ENCODE measurements around the gene UBR4. TPM values are rescaled to one million over a fixed set of nuclear protein-coding genes. Genes with fewer than 3 reads are reported as not detected.

UBR4 gene
- polyA plus RNA-seq, 1 of the 3 experiments (the other 2 are of a cell fraction), result 68.7 TPM

DNA sequence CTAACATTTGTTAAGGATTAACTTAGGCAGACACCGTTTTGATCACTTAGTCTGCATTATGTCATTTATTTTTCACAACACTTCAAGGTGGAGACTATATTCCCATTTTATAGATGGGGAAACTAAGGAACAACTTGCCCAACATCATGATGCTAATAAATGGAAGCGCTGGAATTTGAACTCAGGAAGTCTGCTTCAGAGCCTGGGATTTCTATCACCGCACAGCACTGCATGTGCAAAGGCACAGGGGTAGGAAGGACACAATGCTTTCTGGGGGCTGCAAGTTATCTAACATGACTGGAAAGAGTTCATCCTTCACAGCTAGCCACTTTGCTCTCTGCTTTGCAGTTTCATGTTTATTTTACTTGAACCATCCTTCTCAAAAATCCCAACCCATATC is 100.5 kb downstream of the UBR4 start:
- no peaks in the 10 kb centered on the region for H3K9me3 ChIP-seq
- H2AFZ ChIP-seq (ENCODE audit: low read depth), result no peak overlapping the region
- ChIA-PET CTCF (interaction anchor here (1.2 to 6.2 kb wide), 6 partner anchors 9 to 225 kb away, joined by 3 to 49 read pairs (median 4); no protein-coding TSS in a partner anchor), POLR2A (no interaction called here)
- H3K27me3 ChIP-seq (ENCODE audit: insufficient read depth), result no peaks in the 10 kb centered on the region
- H3K4me1 ChIP-seq (ENCODE audit: control insufficient read depth in 1 of 2, insufficient read depth in 2 of 2, low read depth in 1 of 2, low read length in 1 of 2), result no peaks in the 10 kb centered on the region
- H3K36me3 ChIP-seq (replicated peaks in 1 of 2; ENCODE audit: control insufficient read depth in 1 of 2, insufficient read depth in 2 of 2, low read length in 1 of 2), result peaks cover 81 to 94% of the 10 kb centered on the region in 2 experiments
- TF ChIP-seq, protein P1, sequence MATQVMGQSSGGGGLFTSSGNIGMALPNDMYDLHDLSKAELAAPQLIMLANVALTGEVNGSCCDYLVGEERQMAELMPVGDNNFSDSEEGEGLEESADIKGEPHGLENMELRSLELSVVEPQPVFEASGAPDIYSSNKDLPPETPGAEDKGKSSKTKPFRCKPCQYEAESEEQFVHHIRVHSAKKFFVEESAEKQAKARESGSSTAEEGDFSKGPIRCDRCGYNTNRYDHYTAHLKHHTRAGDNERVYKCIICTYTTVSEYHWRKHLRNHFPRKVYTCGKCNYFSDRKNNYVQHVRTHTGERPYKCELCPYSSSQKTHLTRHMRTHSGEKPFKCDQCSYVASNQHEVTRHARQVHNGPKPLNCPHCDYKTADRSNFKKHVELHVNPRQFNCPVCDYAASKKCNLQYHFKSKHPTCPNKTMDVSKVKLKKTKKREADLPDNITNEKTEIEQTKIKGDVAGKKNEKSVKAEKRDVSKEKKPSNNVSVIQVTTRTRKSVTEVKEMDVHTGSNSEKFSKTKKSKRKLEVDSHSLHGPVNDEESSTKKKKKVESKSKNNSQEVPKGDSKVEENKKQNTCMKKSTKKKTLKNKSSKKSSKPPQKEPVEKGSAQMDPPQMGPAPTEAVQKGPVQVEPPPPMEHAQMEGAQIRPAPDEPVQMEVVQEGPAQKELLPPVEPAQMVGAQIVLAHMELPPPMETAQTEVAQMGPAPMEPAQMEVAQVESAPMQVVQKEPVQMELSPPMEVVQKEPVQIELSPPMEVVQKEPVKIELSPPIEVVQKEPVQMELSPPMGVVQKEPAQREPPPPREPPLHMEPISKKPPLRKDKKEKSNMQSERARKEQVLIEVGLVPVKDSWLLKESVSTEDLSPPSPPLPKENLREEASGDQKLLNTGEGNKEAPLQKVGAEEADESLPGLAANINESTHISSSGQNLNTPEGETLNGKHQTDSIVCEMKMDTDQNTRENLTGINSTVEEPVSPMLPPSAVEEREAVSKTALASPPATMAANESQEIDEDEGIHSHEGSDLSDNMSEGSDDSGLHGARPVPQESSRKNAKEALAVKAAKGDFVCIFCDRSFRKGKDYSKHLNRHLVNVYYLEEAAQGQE (IDR thresholded peaks at IDR 0.05; ENCODE audit: low read depth, low read length), result no peak
- TF ChIP-seq GABPA (IDR thresholded peaks at IDR 0.05; ENCODE audit: low read depth) (no peak), RFX5 (IDR thresholded peaks at IDR 0.05; ENCODE audit: low read length) (no peak)
- TF ChIP-seq, protein P2, sequence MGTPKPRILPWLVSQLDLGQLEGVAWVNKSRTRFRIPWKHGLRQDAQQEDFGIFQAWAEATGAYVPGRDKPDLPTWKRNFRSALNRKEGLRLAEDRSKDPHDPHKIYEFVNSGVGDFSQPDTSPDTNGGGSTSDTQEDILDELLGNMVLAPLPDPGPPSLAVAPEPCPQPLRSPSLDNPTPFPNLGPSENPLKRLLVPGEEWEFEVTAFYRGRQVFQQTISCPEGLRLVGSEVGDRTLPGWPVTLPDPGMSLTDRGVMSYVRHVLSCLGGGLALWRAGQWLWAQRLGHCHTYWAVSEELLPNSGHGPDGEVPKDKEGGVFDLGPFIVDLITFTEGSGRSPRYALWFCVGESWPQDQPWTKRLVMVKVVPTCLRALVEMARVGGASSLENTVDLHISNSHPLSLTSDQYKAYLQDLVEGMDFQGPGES (IDR thresholded peaks at IDR 0.05; ENCODE audit: low read depth, low read length), result no peak
- no peaks in the 10 kb centered on the region for H4K20me1 ChIP-seq (ENCODE audit: insufficient read depth)
- no peaks in the 10 kb centered on the region for H3K9me2 ChIP-seq
- no peak overlapping the region for H3K9ac ChIP-seq
- no peak overlapping the region for H3K4me3 ChIP-seq (ENCODE audit: low read depth in 2 of 2, low read length in 1 of 2)
- peaks cover 2% of the 10 kb centered on the region for H3F3A ChIP-seq (replicated peaks; ENCODE audit: insufficient read depth)
- no peak for DNase-seq
- H3K4me2 ChIP-seq, result no peak overlapping the region
- no peak overlapping the region for H3K27ac ChIP-seq (ENCODE audit: low read depth in 2 of 2, low read length in 1 of 2)
- no peaks in the 10 kb centered on the region for H3K79me2 ChIP-seq (ENCODE audit: insufficient read depth)
- 94% methylated on average over 3 of the region's 3 CpGs for WGBS (ENCODE audit: low lambda C conversion rate)

DNA sequence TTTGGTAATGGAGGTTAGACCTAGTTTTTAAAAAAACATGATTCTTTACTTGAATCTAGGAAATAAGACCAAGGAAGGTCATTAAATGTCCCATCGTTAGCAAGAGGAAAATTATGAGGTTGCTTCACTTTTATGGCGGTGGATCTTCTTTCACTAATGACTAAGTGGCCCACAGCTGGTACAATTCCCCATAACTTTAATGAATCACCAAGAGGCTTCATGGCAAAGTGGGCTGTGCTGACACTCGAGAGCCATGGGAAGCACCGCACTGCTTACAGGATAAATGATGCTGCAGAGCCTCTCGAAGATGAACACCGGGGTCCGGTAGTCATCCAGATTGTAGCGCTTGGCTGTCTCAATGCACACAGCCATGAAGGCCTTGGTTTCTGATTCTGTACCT is 108.8 kb downstream of the UBR4 start:
- Histone ChIP-seq H3K27me3 (ENCODE audit: insufficient read depth) (no peaks in the 10 kb centered on the region), H3K36me3 (replicated peaks in 1 of 2; ENCODE audit: control insufficient read depth in 1 of 2, insufficient read depth in 2 of 2, low read length in 1 of 2) (peaks cover 72 to 97% of the 10 kb centered on the region in 2 experiments), H3K4me3 (ENCODE audit: low read depth in 2 of 2, low read length in 1 of 2) (no peak overlapping the region), H3K4me2 (no peak overlapping the region), H3K9ac (no peak overlapping the region), H3K9me2 (no peaks in the 10 kb centered on the region), H3K27ac (ENCODE audit: low read depth in 2 of 2, low read length in 1 of 2) (no peak overlapping the region), H3K79me2 (ENCODE audit: insufficient read depth) (no peaks in the 10 kb centered on the region), H3F3A (replicated peaks; ENCODE audit: insufficient read depth) (no peaks in the 10 kb centered on the region), H3K4me1 (ENCODE audit: control insufficient read depth in 1 of 2, insufficient read depth in 2 of 2, low read depth in 1 of 2, low read length in 1 of 2) (no peaks in the 10 kb centered on the region), H2AFZ (ENCODE audit: low read depth) (no peak overlapping the region), H3K9me3 (no peaks in the 10 kb centered on the region), H4K20me1 (ENCODE audit: insufficient read depth) (no peaks in the 10 kb centered on the region)
- ChIA-PET CTCF (interaction anchor here (1.1 to 2.9 kb wide), 5 partner anchors 12 to 193 kb away, joined by 3 to 14 read pairs (median 13); no protein-coding TSS in a partner anchor), POLR2A (no interaction called here)
- 93% methylated on average over 6 of the region's 8 CpGs for WGBS (ENCODE audit: low lambda C conversion rate)
- DNase-seq, result no peak
- TF ChIP-seq, protein P3, sequence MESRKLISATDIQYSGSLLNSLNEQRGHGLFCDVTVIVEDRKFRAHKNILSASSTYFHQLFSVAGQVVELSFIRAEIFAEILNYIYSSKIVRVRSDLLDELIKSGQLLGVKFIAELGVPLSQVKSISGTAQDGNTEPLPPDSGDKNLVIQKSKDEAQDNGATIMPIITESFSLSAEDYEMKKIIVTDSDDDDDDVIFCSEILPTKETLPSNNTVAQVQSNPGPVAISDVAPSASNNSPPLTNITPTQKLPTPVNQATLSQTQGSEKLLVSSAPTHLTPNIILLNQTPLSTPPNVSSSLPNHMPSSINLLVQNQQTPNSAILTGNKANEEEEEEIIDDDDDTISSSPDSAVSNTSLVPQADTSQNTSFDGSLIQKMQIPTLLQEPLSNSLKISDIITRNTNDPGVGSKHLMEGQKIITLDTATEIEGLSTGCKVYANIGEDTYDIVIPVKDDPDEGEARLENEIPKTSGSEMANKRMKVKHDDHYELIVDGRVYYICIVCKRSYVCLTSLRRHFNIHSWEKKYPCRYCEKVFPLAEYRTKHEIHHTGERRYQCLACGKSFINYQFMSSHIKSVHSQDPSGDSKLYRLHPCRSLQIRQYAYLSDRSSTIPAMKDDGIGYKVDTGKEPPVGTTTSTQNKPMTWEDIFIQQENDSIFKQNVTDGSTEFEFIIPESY (IDR thresholded peaks at IDR 0.05; ENCODE audit: borderline replicate concordance, low read depth), result no peak
- TF ChIP-seq, protein P4, sequence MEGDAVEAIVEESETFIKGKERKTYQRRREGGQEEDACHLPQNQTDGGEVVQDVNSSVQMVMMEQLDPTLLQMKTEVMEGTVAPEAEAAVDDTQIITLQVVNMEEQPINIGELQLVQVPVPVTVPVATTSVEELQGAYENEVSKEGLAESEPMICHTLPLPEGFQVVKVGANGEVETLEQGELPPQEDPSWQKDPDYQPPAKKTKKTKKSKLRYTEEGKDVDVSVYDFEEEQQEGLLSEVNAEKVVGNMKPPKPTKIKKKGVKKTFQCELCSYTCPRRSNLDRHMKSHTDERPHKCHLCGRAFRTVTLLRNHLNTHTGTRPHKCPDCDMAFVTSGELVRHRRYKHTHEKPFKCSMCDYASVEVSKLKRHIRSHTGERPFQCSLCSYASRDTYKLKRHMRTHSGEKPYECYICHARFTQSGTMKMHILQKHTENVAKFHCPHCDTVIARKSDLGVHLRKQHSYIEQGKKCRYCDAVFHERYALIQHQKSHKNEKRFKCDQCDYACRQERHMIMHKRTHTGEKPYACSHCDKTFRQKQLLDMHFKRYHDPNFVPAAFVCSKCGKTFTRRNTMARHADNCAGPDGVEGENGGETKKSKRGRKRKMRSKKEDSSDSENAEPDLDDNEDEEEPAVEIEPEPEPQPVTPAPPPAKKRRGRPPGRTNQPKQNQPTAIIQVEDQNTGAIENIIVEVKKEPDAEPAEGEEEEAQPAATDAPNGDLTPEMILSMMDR (IDR thresholded peaks at IDR 0.05), result no peak
- no peak for TF ChIP-seq POLR2AphosphoS5 (IDR thresholded peaks at IDR 0.05; ENCODE audit: low read depth, low read length)
- no peak for TF ChIP-seq RXRA (IDR thresholded peaks at IDR 0.05; ENCODE audit: borderline replicate concordance, low read depth)
- no peak for TF ChIP-seq MEF2A (IDR thresholded peaks at IDR 0.05; ENCODE audit: borderline replicate concordance, low read depth)
- no peak for TF ChIP-seq EP300 (IDR thresholded peaks at IDR 0.05; ENCODE audit: borderline replicate concordance in 1 of 2, low read depth in 1 of 2, low read length in 1 of 2)
- TF ChIP-seq RCOR1 (IDR thresholded peaks at IDR 0.05; ENCODE audit: low read length), result no peak
- TF ChIP-seq CHD2 (IDR thresholded peaks at IDR 0.05; ENCODE audit: low read length, partially characterized antibody), result no peak
- no peak for TF ChIP-seq GABPA (IDR thresholded peaks at IDR 0.05; ENCODE audit: low read depth)
- TF ChIP-seq SMC3 (IDR thresholded peaks at IDR 0.05; ENCODE audit: low read depth, low read length), result no peak
- no peak for TF ChIP-seq EZH2phosphoT487 (IDR thresholded peaks at IDR 0.05; ENCODE audit: borderline replicate concordance, low read depth)
- no peak for TF ChIP-seq ELF1 (IDR thresholded peaks at IDR 0.05)
- TF ChIP-seq, protein P5, sequence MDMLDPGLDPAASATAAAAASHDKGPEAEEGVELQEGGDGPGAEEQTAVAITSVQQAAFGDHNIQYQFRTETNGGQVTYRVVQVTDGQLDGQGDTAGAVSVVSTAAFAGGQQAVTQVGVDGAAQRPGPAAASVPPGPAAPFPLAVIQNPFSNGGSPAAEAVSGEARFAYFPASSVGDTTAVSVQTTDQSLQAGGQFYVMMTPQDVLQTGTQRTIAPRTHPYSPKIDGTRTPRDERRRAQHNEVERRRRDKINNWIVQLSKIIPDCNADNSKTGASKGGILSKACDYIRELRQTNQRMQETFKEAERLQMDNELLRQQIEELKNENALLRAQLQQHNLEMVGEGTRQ (IDR thresholded peaks at IDR 0.05; ENCODE audit: borderline replicate concordance, low read depth, low read length), result no peak
- no peak for TF ChIP-seq RFX5 (IDR thresholded peaks at IDR 0.05; ENCODE audit: low read length)
- no peak for TF ChIP-seq TAF1 (IDR thresholded peaks at IDR 0.05; ENCODE audit: borderline replicate concordance, low read depth, low read length)
- TF ChIP-seq GATA2 (CRISPR knock-in tag; IDR thresholded peaks at IDR 0.05), result no peak
